Ecto neural progenitor cell (in vitro differentiated cells): Measurements from ENCODE around the gene PHOSPHO1.
"Not testable (repeated sequence)": the region's sequence is repeated elsewhere in the genome, so short reads cannot be mapped to it uniquely, and the experiment has no call there.

Source experiments
- DNase-seq: peaks from one replicate; pipeline ENCODE4 v3.0.0-alpha.2; 2018; ENCODE audit warnings: low spot score

PHOSPHO1 gene

DNA sequence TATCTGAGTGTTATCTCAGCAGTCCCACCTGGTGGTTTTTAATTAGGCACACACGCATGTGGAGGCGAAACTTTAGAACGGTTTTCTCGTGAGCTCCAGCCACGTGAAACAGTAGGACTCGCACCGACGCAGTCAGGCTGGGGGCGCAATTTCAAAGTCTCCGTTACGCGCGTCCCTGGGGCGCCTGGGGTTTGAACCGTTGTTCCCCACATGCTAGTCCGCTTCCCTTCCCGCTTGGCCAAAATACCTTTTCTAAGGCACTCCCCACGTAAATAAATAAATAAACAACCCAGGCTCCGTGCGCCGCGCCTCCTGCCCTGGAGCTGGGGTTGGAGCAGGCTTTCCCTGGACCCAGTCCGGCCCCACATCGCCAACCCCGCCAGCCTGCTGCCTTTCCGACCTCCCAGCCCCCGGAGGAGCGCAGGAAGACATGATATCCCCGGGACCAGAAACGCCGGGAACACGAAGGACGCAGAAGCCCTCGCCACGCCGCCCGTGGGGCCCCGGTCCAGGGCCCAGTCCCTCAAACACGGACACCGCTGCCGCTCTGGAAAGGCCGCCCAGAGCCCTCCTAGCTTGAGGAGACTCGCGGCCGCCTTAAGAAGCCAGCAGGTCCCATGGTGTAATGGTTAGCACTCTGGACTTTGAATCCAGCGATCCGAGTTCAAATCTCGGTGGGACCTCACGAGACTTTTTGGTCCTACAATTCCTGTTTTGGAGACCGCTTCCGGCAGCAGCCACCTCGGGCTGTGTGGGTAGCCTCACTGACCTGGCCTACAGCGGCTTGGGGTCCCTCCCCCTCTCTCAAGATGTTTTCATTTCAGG is 38.5 kb downstream of the PHOSPHO1 start:
- no peak for DNase-seq

DNA sequence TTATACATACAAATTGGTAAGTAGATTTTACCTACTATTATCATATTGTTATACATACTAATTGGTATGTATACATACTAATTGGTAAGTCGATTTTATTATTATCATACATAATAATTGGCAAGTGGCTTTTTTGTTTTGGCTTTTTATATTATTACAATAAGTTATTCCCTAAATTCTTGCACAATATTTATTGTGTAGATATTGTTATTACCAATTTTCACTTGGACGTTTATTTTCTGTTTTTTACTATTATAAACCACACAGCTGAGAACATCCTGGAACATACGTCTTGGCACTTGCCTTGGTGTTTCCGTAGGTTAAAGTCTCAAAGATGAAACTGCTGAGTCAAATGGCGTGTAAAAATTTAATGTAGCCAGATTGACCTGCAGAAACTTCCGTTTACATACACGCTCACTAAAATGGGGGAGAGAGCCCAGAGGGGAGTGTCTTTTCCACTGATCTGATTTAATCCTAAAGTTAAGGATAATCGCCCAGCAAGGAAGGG is 39.1 kb downstream of the PHOSPHO1 start:
- DNase-seq, result no peak

DNA sequence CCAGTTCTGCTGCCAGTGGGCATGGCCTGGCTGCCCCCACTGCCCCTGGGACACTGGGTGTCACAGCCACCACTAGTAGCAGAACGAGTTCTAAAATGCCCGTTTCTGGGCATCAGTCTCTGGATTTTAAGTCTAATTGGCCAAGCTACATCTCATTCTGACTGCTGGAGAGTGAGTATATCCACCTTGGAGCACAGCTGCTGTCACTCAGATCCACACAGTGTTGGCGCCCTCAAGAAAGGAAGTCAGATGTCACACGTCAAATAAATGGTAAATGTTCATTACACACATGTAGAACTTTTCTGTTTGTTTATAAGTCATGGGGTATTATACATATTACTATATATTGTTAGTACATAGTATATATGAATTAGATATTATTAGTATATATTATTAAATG is 39.7 kb downstream of the PHOSPHO1 start:
- no peak for DNase-seq

DNA sequence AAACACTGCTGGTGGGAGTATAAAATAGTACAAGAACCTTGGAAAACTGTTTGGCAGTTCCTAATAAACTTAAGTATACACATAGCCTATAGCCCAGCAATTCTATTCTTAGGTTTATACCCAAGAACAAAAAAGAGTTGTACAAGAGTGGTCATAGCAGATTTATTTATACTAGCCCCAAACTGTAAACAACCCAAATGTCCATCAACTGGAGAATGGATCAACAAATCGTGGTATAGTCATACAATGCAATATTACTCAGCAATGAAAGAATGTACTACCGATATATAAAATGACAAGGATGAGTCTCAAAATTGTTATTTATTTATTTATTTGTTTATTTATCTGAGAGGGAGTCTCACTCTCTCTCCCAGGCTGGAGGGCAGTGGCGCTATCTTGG is 43.3 kb downstream of the PHOSPHO1 start:
- no peak for DNase-seq

DNA sequence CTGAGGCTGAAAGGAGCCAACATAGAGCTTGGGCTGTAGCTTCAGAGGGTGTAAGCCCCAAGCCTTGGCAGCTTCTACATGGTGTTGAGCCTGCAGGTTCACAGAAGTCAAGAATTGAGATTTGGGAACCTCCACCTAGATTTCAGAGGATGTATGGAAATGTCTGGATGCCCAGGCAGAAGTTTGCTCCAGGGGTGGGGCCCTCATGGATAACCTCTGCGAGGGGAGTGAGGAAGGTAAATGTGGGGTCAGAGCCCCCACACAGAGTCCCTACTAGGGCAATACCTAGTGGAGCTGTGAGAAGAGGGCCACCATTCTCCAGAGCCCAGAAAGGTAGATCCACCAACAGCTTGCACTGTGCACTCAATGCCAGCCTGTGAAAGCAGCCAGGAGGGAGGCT is 45.2 kb downstream of the PHOSPHO1 start:
- DNase-seq, result not testable (repeated sequence)

DNA sequence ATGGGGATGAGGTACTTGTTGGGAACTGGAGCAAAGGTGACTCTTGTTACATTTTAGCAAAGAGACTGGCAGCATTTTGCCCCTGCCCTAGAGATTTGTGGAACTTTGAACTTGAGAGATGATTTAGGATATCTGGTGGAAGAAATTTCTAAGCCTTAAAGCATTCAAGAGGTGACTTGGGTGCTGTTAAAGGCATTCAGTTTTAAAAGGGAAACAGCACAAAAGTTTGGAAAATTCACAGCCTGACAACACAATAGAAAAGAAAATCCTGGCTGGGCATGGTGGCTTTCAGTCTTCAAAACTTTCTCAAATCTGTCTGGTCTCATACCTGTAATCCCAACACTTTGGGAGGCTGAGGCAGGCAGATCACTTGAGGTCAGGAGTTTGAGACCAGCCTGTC is 46.1 kb downstream of the PHOSPHO1 start:
- DNase-seq, result not testable (repeated sequence)

DNA sequence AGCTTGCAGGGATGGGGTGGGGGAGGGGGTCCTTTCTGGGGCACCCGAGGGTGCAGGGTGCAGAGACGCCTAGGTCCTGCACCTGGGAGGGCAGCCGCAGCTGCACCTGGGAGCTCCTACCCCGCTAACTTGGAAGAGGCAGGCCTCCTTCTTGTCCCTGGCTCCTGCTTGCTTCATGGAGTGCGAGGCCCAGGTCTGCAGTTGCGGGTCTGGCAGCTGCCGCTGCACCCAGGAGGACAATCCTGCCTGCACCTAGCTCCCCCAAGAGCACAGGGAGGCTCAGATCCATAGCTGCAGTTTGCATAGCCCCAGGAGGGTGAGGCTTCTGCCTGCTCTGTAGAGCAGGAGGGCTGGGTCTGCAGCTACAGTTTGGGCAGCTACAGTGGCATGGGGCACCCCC is 46.8 kb downstream of the PHOSPHO1 start:
- DNase-seq, result no peak

DNA sequence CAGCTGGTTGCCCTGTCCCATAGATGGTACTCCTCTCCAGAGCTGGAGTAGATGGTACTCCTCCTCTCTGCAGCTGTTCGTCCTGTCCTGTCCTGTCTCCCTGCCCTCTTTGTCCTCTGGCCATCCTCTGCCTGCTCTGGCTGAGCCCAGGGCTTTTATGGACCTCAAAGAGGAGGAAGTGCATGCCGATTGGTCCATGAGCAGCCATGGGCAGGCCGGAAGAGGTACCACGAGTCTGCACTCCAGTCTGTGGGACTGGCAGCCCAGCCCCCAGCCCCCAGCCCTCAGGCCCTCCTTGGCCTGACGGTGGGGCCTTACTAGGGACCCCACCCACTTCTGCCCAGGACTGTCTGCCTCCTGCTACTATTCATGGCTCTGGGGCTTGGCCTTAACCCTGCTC is 47.2 kb downstream of the PHOSPHO1 start:
- DNase-seq, result no peak

DNA sequence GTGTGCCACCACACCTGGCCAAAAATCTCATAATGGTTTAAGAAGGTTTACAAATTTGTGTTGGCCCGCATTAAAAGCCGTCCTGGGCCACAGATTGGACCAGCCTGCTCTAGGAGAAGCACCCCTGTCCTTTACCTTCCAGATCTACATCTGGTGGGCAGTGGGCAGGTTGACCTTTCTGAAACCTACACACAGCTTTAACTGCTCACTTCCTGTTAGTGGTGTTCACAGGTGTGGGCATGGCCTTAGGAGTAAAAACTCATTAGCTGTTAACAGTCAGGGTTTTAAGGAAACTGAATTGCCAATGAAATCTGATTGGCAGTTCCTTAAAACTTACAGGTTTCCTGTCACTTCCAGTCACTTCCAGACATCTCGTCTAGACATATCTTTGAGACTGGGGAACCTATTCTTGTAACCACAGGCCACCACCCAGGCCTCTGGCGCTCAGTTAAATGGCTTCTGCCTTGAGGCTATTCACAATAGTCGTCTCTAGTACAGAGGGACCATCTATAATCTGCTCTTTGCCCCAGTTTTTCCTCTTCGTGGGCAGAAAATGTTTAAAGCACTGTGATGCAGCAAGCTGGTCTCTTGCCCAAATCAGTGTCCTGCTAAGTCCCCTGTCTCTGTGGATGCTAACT is 49.5 kb downstream of the PHOSPHO1 start:
- DNase-seq, result no peak

DNA sequence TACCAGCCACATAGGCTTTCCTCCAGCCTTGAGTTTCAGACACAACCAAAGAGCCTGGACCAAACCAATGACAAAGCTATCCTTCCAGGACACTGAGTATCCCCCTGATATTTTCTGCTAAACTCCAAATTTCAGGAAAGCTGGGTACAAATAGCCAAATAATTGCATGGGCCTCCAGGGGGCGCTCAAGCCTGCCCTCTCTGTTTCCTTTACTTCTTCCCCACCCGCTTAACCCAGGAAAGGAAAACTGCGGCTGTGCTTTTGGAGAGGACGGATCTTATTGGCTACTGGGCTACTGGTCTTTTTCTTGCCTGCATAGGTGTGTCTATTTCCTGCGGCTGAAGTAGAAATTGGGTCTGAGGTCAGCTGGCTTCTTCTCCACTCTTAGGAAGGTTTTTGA is 50.3 kb downstream of the PHOSPHO1 start:
- DNase-seq, result peak; percentile 75

DNA sequence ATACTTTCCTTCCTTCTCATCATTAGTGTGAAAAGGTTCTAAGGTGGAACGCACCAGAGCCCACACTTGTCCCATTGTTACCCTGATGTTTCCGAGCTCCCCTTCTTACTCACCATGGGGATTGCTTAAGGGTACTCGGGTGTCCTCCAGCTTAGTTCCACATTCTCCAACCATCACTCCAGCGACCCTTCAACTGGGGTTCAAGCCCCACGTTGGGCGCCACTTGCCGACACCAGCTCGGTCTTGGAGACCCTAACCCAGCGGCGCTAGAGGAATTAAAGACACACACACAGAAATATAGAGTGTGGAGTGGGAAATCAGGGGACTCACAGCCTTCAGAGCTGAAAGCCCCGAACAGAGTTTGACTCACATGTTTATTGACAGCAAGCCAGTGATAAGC is 54.6 kb downstream of the PHOSPHO1 start:
- DNase-seq, result not testable (repeated sequence)
